T-helper 1 cell treated with Interleukin-12 subunit alpha and Interleukin-12 subunit beta and Interleukin-4 antibody, amounts not matched to agents 30 μg/mL and 1 μg/mL, for 36 hours (primary cell): Measurements from ENCODE around the gene FTCD.

Source experiments
- H3K27ac Mint-ChIP-seq: one replicate; pipeline ENCODE4 v1.8.0; 2021; ENCODE audit warnings: mild to moderate bottlenecking, mixed read lengths
- H3K27me3 Mint-ChIP-seq: one replicate; pipeline ENCODE4 v1.8.0; 2021; ENCODE audit warnings: low read depth, mixed read lengths
- H3K36me3 Mint-ChIP-seq: one replicate; pipeline ENCODE4 v1.8.0; 2021; ENCODE audit warnings: low read depth, mixed read lengths
- H3K4me1 Mint-ChIP-seq: one replicate; pipeline ENCODE4 v1.8.0; 2021; ENCODE audit warnings: low read depth, mixed read lengths
- H3K4me3 Mint-ChIP-seq: one replicate; pipeline ENCODE4 v1.8.0; 2021; ENCODE audit warnings: mild to moderate bottlenecking, moderate library complexity, mixed read lengths
- H3K9me3 Mint-ChIP-seq: one replicate; pipeline ENCODE4 v1.8.0; 2021; ENCODE audit warnings: mixed read lengths

FTCD gene

GRCh38 chr21:46130831-46131587 is 24.4 kb downstream of the FTCD start:
- H3K4me1 Mint-ChIP-seq = no peaks in the 10 kb centered on the region
- no peak overlapping the region for H3K27ac Mint-ChIP-seq
- H3K36me3 Mint-ChIP-seq = no peaks in the 10 kb centered on the region
- no peaks in the 10 kb centered on the region for H3K9me3 Mint-ChIP-seq
- H3K27me3 Mint-ChIP-seq = no peaks in the 10 kb centered on the region
- H3K4me3 Mint-ChIP-seq = no peak overlapping the region

- H3K27ac Mint-ChIP-seq = no peak overlapping the region
- no peaks in the 10 kb centered on the region for H3K27me3 Mint-ChIP-seq
- no peaks in the 10 kb centered on the region for H3K4me1 Mint-ChIP-seq
- no peaks in the 10 kb centered on the region for H3K36me3 Mint-ChIP-seq
- H3K4me3 Mint-ChIP-seq = no peak overlapping the region
- H3K9me3 Mint-ChIP-seq = no peaks in the 10 kb centered on the region
Measured at GRCh38 chr21:46129846-46130651, 25.3 kb downstream of the FTCD start.

- no peaks in the 10 kb centered on the region for H3K36me3 Mint-ChIP-seq
- H3K27me3 Mint-ChIP-seq = no peaks in the 10 kb centered on the region
- no peaks in the 10 kb centered on the region for H3K9me3 Mint-ChIP-seq
- H3K4me1 Mint-ChIP-seq = no peaks in the 10 kb centered on the region
- no peak overlapping the region for H3K27ac Mint-ChIP-seq
- H3K4me3 Mint-ChIP-seq = no peak overlapping the region
Measured at GRCh38 chr21:46128933-46129571, 26.3 kb downstream of the FTCD start.

GRCh38 chr21:46128106-46128932 is 27.1 kb downstream of the FTCD start:
- H3K4me1 Mint-ChIP-seq = no peaks in the 10 kb centered on the region
- no peaks in the 10 kb centered on the region for H3K36me3 Mint-ChIP-seq
- no peaks in the 10 kb centered on the region for H3K9me3 Mint-ChIP-seq
- H3K4me3 Mint-ChIP-seq = no peak overlapping the region
- H3K27me3 Mint-ChIP-seq = no peaks in the 10 kb centered on the region
- H3K27ac Mint-ChIP-seq = no peak overlapping the region

- no peaks in the 10 kb centered on the region for H3K36me3 Mint-ChIP-seq
- H3K9me3 Mint-ChIP-seq = no peaks in the 10 kb centered on the region
- no peak overlapping the region for H3K27ac Mint-ChIP-seq
- H3K4me3 Mint-ChIP-seq = no peak overlapping the region
- H3K27me3 Mint-ChIP-seq = no peaks in the 10 kb centered on the region
- no peaks in the 10 kb centered on the region for H3K4me1 Mint-ChIP-seq
Measured at GRCh38 chr21:46127239-46128105, 27.9 kb downstream of the FTCD start.

- no peaks in the 10 kb centered on the region for H3K9me3 Mint-ChIP-seq
- no peak overlapping the region for H3K27ac Mint-ChIP-seq
- no peak overlapping the region for H3K4me3 Mint-ChIP-seq
- no peaks in the 10 kb centered on the region for H3K4me1 Mint-ChIP-seq
- H3K27me3 Mint-ChIP-seq = no peaks in the 10 kb centered on the region
- H3K36me3 Mint-ChIP-seq = no peaks in the 10 kb centered on the region
Measured at GRCh38 chr21:46126309-46127238, 28.8 kb downstream of the FTCD start.

GRCh38 chr21:46125846-46126301 is 29.5 kb downstream of the FTCD start:
- Mint-ChIP-seq H3K36me3 (no peaks in the 10 kb centered on the region), H3K4me3 (no peak overlapping the region), H3K27ac (no peak overlapping the region), H3K9me3 (no peaks in the 10 kb centered on the region), H3K27me3 (no peaks in the 10 kb centered on the region), H3K4me1 (no peaks in the 10 kb centered on the region)

GRCh38 chr21:46124926-46125845 is 30.2 kb downstream of the FTCD start:
- Mint-ChIP-seq H3K4me3 (no peak overlapping the region), H3K9me3 (no peaks in the 10 kb centered on the region), H3K27ac (no peak overlapping the region), H3K27me3 (no peaks in the 10 kb centered on the region), H3K4me1 (no peaks in the 10 kb centered on the region), H3K36me3 (no peaks in the 10 kb centered on the region)

- H3K36me3 Mint-ChIP-seq = no peaks in the 10 kb centered on the region
- H3K27ac Mint-ChIP-seq = no peak overlapping the region
- no peaks in the 10 kb centered on the region for H3K4me1 Mint-ChIP-seq
- no peaks in the 10 kb centered on the region for H3K27me3 Mint-ChIP-seq
- no peaks in the 10 kb centered on the region for H3K9me3 Mint-ChIP-seq
- no peak overlapping the region for H3K4me3 Mint-ChIP-seq
Measured at GRCh38 chr21:46124083-46124925, 31.1 kb downstream of the FTCD start.

GRCh38 chr21:46122758-46123683 is 32.4 kb downstream of the FTCD start:
- no peak overlapping the region for H3K4me3 Mint-ChIP-seq
- no peaks in the 10 kb centered on the region for H3K36me3 Mint-ChIP-seq
- no peaks in the 10 kb centered on the region for H3K9me3 Mint-ChIP-seq
- no peak overlapping the region for H3K27ac Mint-ChIP-seq
- H3K4me1 Mint-ChIP-seq = no peaks in the 10 kb centered on the region
- no peaks in the 10 kb centered on the region for H3K27me3 Mint-ChIP-seq
